Measurements from ENCODE around the gene ADCY9.

Gene ADCY9

GRCh38 chr16:4115949-4116318 is 308 bp downstream of the ADCY9 start:
- no peak overlapping the region for H3K14ac ChIP-seq (ENCODE audit: low read length in 2 of 2)
- no peak for DNase-seq
- 0% methylated on average over 15 of the region's 71 CpGs for WGBS
- H3K36me3 ChIP-seq (ENCODE audit: control insufficient read depth in 1 of 2, insufficient read depth in 2 of 2, low read depth in 1 of 2, low read length in 2 of 2): peaks cover 5 to 12% of the 10 kb centered on the region in 2 experiments
- no peak overlapping the region for H4K8ac ChIP-seq (ENCODE audit: low read length)
- peak overlapping the region; percentile 95 for H3K4me2 ChIP-seq (ENCODE audit: low read length, poor library complexity, severe bottlenecking)
- peak overlapping the region; percentile 49 for H2AFZ ChIP-seq (ENCODE audit: low read depth, low read length)
- peaks cover 0 to 4% of the 10 kb centered on the region in 2 experiments for H3K27me3 ChIP-seq (ENCODE audit: control insufficient read depth in 1 of 2, insufficient read depth in 1 of 2, low read length in 2 of 2)
- no peak overlapping the region for H4K91ac ChIP-seq (ENCODE audit: low read length)
- H3K4me1 ChIP-seq (ENCODE audit: control insufficient read depth, insufficient read depth, low read depth, low read length): peaks cover 22% of the 10 kb centered on the region
- H3K9ac ChIP-seq (ENCODE audit: low read length): no peak overlapping the region
- H2AK5ac ChIP-seq (ENCODE audit: low read length, severe bottlenecking): no peak overlapping the region
- no peak overlapping the region for H2BK120ac ChIP-seq (ENCODE audit: low read depth, low read length)
- no peaks in the 10 kb centered on the region for H3K9me3 ChIP-seq (ENCODE audit: control insufficient read depth, low read length)
- H3K23ac ChIP-seq (ENCODE audit: low read length in 2 of 2): no peak overlapping the region
- no peak overlapping the region for H2BK12ac ChIP-seq (ENCODE audit: low read length in 2 of 2)
- H3K18ac ChIP-seq (ENCODE audit: low read depth in 1 of 2, low read length in 2 of 2): no peak overlapping the region
- no peak overlapping the region for H2BK15ac ChIP-seq (ENCODE audit: low read depth, poor library complexity, severe bottlenecking)
- peak overlapping the region; percentile 73 to 76 for H3K4me3 ChIP-seq (ENCODE audit: insufficient read depth in 1 of 2, low read depth in 1 of 2, low read length in 2 of 2)
- no peak overlapping the region for H3K27ac ChIP-seq (ENCODE audit: low read length, poor library complexity, severe bottlenecking)
- H3K79me1 ChIP-seq (replicated peaks; ENCODE audit: low read length, poor library complexity, severe bottlenecking): peaks cover 16% of the 10 kb centered on the region
- H2BK5ac ChIP-seq (ENCODE audit: low read depth, low read length, poor library complexity, severe bottlenecking): no peak overlapping the region
- no peak overlapping the region for H3K4ac ChIP-seq (ENCODE audit: low read depth in 1 of 2, low read length in 2 of 2)

DNA sequence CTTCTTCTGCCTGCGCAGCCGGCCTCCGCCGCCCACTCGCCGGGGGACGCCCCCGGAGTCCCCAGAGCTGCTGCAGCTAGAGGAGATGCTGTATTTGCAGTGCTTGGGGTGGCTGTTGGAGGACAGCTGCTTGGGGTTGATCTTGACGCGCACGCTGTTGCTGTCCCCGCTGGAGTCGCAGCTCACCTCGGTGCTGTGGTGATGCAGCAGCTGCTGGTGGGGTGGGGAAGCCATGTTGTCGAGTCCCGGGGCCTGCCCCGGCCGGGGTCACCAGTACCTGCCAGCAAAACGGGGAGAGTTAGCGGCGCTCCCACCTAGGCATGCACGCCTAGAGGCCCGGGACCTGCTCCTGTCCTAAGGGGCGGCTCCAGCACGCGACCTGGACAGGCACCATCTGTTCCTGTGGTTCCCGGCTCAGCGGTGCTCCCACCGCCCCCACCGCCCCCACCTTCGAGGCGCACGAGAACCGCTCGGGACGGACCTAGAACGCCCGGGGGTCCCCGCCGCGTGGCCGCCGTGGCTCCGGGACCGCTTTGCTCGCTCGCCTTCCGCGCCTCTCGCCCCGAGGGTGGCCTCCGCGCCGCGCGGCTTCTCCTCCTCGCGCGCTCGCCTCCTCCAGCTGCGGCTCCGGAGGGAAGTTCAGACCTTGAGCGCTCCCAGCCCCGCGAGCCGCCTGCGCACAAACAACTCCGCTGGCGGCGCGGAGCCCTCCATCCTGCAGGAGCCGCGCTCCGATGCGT is 863 bp downstream of the ADCY9 start:
- Histone ChIP-seq H3K9me3 (ENCODE audit: control insufficient read depth, low read length) (no peaks in the 10 kb centered on the region), H3K9ac (ENCODE audit: low read length) (peak overlapping the region; percentile 64), H3K4me1 (ENCODE audit: control insufficient read depth, insufficient read depth, low read depth, low read length) (peaks cover 25% of the 10 kb centered on the region), H3K27me3 (ENCODE audit: control insufficient read depth in 1 of 2, insufficient read depth in 1 of 2, low read length in 2 of 2) (peaks cover 0 to 4% of the 10 kb centered on the region in 2 experiments), H3K4me2 (ENCODE audit: low read length, poor library complexity, severe bottlenecking) (peak overlapping the region; percentile 95), H3K79me1 (replicated peaks; ENCODE audit: low read length, poor library complexity, severe bottlenecking) (peaks cover 20% of the 10 kb centered on the region), H2BK120ac (ENCODE audit: low read depth, low read length) (peak overlapping the region; percentile 74), H3K14ac (ENCODE audit: low read length in 2 of 2) (peak overlapping the region in 1 of 2 experiments; percentile 44), H4K8ac (ENCODE audit: low read length) (peak overlapping the region; percentile 20), H2AK5ac (ENCODE audit: low read length, severe bottlenecking) (no peak overlapping the region), H3K23ac (ENCODE audit: low read length in 2 of 2) (peak overlapping the region in 1 of 2 experiments; percentile 88), H3K4me3 (ENCODE audit: insufficient read depth in 1 of 2, low read depth in 1 of 2, low read length in 2 of 2) (peak overlapping the region; percentile 73 to 76), H2BK12ac (ENCODE audit: low read length in 2 of 2) (peak overlapping the region in 1 of 2 experiments; percentile 4), H3K27ac (ENCODE audit: low read length, poor library complexity, severe bottlenecking) (no peak overlapping the region), H2BK5ac (ENCODE audit: low read depth, low read length, poor library complexity, severe bottlenecking) (no peak overlapping the region), H4K91ac (ENCODE audit: low read length) (no peak overlapping the region), H3K36me3 (ENCODE audit: control insufficient read depth in 1 of 2, insufficient read depth in 2 of 2, low read depth in 1 of 2, low read length in 2 of 2) (peaks cover 10 to 12% of the 10 kb centered on the region in 2 experiments), H3K18ac (ENCODE audit: low read depth in 1 of 2, low read length in 2 of 2) (peak overlapping the region; percentile 49 to 58), H2AFZ (ENCODE audit: low read depth, low read length) (peak overlapping the region; percentile 57), H3K4ac (ENCODE audit: low read depth in 1 of 2, low read length in 2 of 2) (peak overlapping the region in 1 of 2 experiments; percentile 32), H2BK15ac (ENCODE audit: low read depth, poor library complexity, severe bottlenecking) (peak overlapping the region; percentile 15)
- peak; percentile 79 for DNase-seq
- WGBS: 9% methylated on average over 62 of the region's 75 CpGs

- no peak overlapping the region for H2AFZ ChIP-seq (ENCODE audit: low read depth, low read length)
- no peak overlapping the region for H4K91ac ChIP-seq (ENCODE audit: low read length)
- peak overlapping the region; percentile 95 for H3K4me2 ChIP-seq (ENCODE audit: low read length, poor library complexity, severe bottlenecking)
- H3K27ac ChIP-seq (ENCODE audit: low read length, poor library complexity, severe bottlenecking): no peak overlapping the region
- H3K4ac ChIP-seq (ENCODE audit: low read depth in 1 of 2, low read length in 2 of 2): no peak overlapping the region
- H2AK5ac ChIP-seq (ENCODE audit: low read length, severe bottlenecking): no peak overlapping the region
- H2BK12ac ChIP-seq (ENCODE audit: low read length in 2 of 2): peak overlapping the region in 1 of 2 experiments; percentile 4
- no peak overlapping the region for H2BK15ac ChIP-seq (ENCODE audit: low read depth, poor library complexity, severe bottlenecking)
- H2BK120ac ChIP-seq (ENCODE audit: low read depth, low read length): peak overlapping the region; percentile 74
- peaks cover 10 to 12% of the 10 kb centered on the region in 2 experiments for H3K36me3 ChIP-seq (ENCODE audit: control insufficient read depth in 1 of 2, insufficient read depth in 2 of 2, low read depth in 1 of 2, low read length in 2 of 2)
- peak overlapping the region in 1 of 2 experiments; percentile 78 for H3K23ac ChIP-seq (ENCODE audit: low read length in 2 of 2)
- H4K8ac ChIP-seq (ENCODE audit: low read length): no peak overlapping the region
- no peaks in the 10 kb centered on the region for H3K9me3 ChIP-seq (ENCODE audit: control insufficient read depth, low read length)
- WGBS: 93% methylated on average over 47 of the region's 47 CpGs
- H2BK5ac ChIP-seq (ENCODE audit: low read depth, low read length, poor library complexity, severe bottlenecking): no peak overlapping the region
- no peaks in the 10 kb centered on the region for H3K27me3 ChIP-seq (ENCODE audit: control insufficient read depth in 1 of 2, insufficient read depth in 1 of 2, low read length in 2 of 2)
- no peak overlapping the region for H3K18ac ChIP-seq (ENCODE audit: low read depth in 1 of 2, low read length in 2 of 2)
- no peak for DNase-seq
- peak overlapping the region in 1 of 2 experiments; percentile 61 for H3K14ac ChIP-seq (ENCODE audit: low read length in 2 of 2)
- H3K4me1 ChIP-seq (ENCODE audit: control insufficient read depth, insufficient read depth, low read depth, low read length): peaks cover 30% of the 10 kb centered on the region
- H3K4me3 ChIP-seq (ENCODE audit: insufficient read depth in 1 of 2, low read depth in 1 of 2, low read length in 2 of 2): peak overlapping the region; percentile 73 to 76
- peaks cover 24% of the 10 kb centered on the region for H3K79me1 ChIP-seq (replicated peaks; ENCODE audit: low read length, poor library complexity, severe bottlenecking)
- H3K9ac ChIP-seq (ENCODE audit: low read length): peak overlapping the region; percentile 64
Observed at GRCh38 chr16:4114257-4115208, 1.7 kb downstream of the ADCY9 start.
